Measurements from ENCODE around the gene HS3ST6. TPM values are rescaled to one million over a fixed set of nuclear protein-coding genes. Genes with fewer than 3 reads are reported as not detected.
A peak's percentile ranks its signal among the peaks of the same experiment; 100 is the strongest.

HS3ST6 gene
- total and polyA plus RNA-seq, 7 experiments from 2014 or later, result not detected

DNA sequence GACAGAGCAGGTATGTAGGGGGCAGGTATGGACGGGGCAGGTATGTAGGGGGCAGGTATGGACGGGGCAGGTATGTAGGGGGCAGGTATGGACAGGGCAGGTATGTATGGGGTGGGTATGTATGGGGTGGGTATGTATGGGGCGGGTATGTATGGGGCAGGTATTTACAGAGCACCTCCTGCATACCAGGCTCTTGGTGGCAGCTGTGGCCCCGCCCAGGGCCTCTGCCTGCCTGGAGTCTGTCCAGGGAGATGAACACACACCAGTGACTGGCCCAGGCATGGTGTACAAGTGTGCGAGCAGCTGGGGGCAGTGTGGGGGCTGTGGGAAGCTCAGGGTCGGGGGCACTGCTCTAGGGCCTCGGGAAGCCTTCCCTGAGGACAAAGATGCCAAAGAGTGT is 31.8 kb upstream of the HS3ST6 start:
- ChIA-PET CTCF (no interaction called here), POLR2A (interaction anchor here (0.6 to 2.3 kb wide), 2 partner anchors 11 to 15 kb away, joined by 3 to 8 read pairs; partner anchors contain the start of gene RPS2)

DNA sequence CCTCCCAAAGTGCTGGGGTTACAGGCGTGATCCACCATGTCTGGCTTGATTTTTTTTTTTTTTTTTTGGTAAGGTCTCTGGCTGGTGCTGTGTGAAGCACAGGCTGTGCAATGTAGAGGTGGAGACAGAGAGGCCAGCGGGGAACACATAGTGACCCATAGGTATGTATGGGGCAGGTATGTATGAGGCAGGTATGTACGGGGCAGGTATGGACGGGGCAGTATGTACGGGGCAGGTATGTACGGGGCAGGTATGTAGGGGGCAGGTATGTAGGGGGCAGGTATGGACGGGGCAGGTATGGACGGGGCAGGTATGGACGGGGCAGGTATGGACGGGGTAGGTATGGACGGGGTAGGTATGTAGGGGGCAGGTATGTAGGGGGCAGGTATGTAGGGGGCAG is 31.3 kb upstream of the HS3ST6 start:
- POLR2A ChIA-PET, result interaction anchor here (0.6 to 0.8 kb wide), 3 partner anchors 11 to 222 kb away, joined by 3 to 8 read pairs (median 4); no protein-coding TSS in a partner anchor

More for the DNA sequence above, 31.8 kb upstream of the HS3ST6 start:
- H3K27ac ChIP-seq (ENCODE audit: low read depth, low read length), result no peak overlapping the region
- DNase-seq, result no peak
- no peak overlapping the region for H3K27ac Mint-ChIP-seq
- H3K4me1 Mint-ChIP-seq, result no peaks in the 10 kb centered on the region
- no peaks in the 10 kb centered on the region for H3K9me3 Mint-ChIP-seq
- intact Hi-C loops (cut with micrococcal nuclease), result no loop called here
- no peaks in the 10 kb centered on the region for H3K27me3 ChIP-seq (ENCODE audit: control insufficient read depth in 2 of 2, insufficient read depth in 2 of 2, low read length in 2 of 2)
- peaks cover 0 to 2% (median 0%) of the 10 kb centered on the region in 5 donors for H3K27me3 Mint-ChIP-seq
- H3K36me3 ChIP-seq (ENCODE audit: control insufficient read depth in 2 of 3, insufficient read depth in 3 of 3, low read length in 3 of 3), result no peaks in the 10 kb centered on the region
- no peak for ATAC-seq
- H3K36me3 Mint-ChIP-seq, result no peaks in the 10 kb centered on the region
- no peak overlapping the region for H3K4me3 Mint-ChIP-seq
- no peak overlapping the region for H3K4me3 ChIP-seq (ENCODE audit: low read length)
- no peaks in the 10 kb centered on the region for H3K4me1 ChIP-seq (ENCODE audit: control insufficient read depth in 2 of 2, insufficient read depth in 2 of 2, low read length in 2 of 2)
- H3K9me3 ChIP-seq (ENCODE audit: control insufficient read depth in 2 of 3, low read length in 3 of 3), result no peaks in the 10 kb centered on the region

DNA sequence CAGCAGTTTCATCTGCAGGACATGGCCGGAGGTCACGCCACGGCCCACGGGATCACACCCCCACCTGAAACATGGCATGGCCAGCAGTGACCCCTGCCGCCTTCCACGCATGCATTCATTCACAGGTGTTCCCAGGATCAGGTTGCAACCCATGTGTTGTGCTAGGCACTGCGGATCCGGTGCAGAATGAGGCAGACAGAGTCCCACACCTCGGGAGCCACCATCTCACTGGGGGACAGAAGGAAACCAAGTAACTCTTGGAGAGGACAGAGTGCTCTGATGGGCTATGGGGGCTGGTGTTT is 29.1 kb upstream of the HS3ST6 start:
- ATAC-seq (no peak), DNase-seq (no peak)
- intact Hi-C loops (cut with micrococcal nuclease), result loop anchor here in 1 of 2 donors (10.0 kb wide), 2 partner anchors 243 to 523 kb away; partner anchors contain the start of genes MAPK8IP3 and UQCC4
- Histone ChIP-seq H3K9me3 (ENCODE audit: control insufficient read depth in 2 of 3, low read length in 3 of 3) (no peaks in the 10 kb centered on the region), H3K27ac (ENCODE audit: low read depth, low read length) (no peak overlapping the region), H3K27me3 (ENCODE audit: control insufficient read depth in 2 of 2, insufficient read depth in 2 of 2, low read length in 2 of 2) (no peaks in the 10 kb centered on the region), H3K36me3 (ENCODE audit: control insufficient read depth in 2 of 3, insufficient read depth in 3 of 3, low read length in 3 of 3) (no peaks in the 10 kb centered on the region), H3K4me3 (ENCODE audit: low read length) (no peak overlapping the region), H3K4me1 (ENCODE audit: control insufficient read depth in 2 of 2, insufficient read depth in 2 of 2, low read length in 2 of 2) (peaks cover under 1 to 3% of the 10 kb centered on the region in 2 donors)
- Mint-ChIP-seq H3K36me3 (no peaks in the 10 kb centered on the region), H3K4me3 (no peak overlapping the region), H3K27ac (no peak overlapping the region), H3K27me3 (peaks cover 0 to 2% (median 0%) of the 10 kb centered on the region in 5 donors), H3K9me3 (no peaks in the 10 kb centered on the region), H3K4me1 (peaks cover 0 to 13% (median 5%) of the 10 kb centered on the region in 7 donors)
- ChIA-PET POLR2A (interaction anchor here (0.5 kb wide), 1 partner anchor 25 kb away, joined by 3 read pairs; no protein-coding TSS in a partner anchor), CTCF (no interaction called here)

More for the DNA sequence above, 31.3 kb upstream of the HS3ST6 start:
- intact Hi-C loops (cut with micrococcal nuclease), result loop anchor here in 1 of 2 donors (10.0 kb wide), 2 partner anchors 245 to 525 kb away; partner anchors contain the start of genes MAPK8IP3 and UQCC4
- H3K27me3 Mint-ChIP-seq, result peaks cover 0 to 2% (median 0%) of the 10 kb centered on the region in 5 donors
- H3K4me1 Mint-ChIP-seq, result peaks cover 0 to 3% (median 2%) of the 10 kb centered on the region in 7 donors
- no peaks in the 10 kb centered on the region for H3K9me3 Mint-ChIP-seq
- Histone ChIP-seq H3K4me1 (ENCODE audit: control insufficient read depth in 2 of 2, insufficient read depth in 2 of 2, low read length in 2 of 2) (no peaks in the 10 kb centered on the region), H3K36me3 (ENCODE audit: control insufficient read depth in 2 of 3, insufficient read depth in 3 of 3, low read length in 3 of 3) (no peaks in the 10 kb centered on the region), H3K9me3 (ENCODE audit: control insufficient read depth in 2 of 3, low read length in 3 of 3) (no peaks in the 10 kb centered on the region), H3K27ac (ENCODE audit: low read depth, low read length) (no peak overlapping the region), H3K4me3 (ENCODE audit: low read length) (no peak overlapping the region), H3K27me3 (ENCODE audit: control insufficient read depth in 2 of 2, insufficient read depth in 2 of 2, low read length in 2 of 2) (no peaks in the 10 kb centered on the region)
- CTCF ChIA-PET, result no interaction called here
- no peak overlapping the region for H3K27ac Mint-ChIP-seq
- ATAC-seq, result no peak
- H3K4me3 Mint-ChIP-seq, result no peak overlapping the region
- DNase-seq, result no peak
- no peaks in the 10 kb centered on the region for H3K36me3 Mint-ChIP-seq

DNA sequence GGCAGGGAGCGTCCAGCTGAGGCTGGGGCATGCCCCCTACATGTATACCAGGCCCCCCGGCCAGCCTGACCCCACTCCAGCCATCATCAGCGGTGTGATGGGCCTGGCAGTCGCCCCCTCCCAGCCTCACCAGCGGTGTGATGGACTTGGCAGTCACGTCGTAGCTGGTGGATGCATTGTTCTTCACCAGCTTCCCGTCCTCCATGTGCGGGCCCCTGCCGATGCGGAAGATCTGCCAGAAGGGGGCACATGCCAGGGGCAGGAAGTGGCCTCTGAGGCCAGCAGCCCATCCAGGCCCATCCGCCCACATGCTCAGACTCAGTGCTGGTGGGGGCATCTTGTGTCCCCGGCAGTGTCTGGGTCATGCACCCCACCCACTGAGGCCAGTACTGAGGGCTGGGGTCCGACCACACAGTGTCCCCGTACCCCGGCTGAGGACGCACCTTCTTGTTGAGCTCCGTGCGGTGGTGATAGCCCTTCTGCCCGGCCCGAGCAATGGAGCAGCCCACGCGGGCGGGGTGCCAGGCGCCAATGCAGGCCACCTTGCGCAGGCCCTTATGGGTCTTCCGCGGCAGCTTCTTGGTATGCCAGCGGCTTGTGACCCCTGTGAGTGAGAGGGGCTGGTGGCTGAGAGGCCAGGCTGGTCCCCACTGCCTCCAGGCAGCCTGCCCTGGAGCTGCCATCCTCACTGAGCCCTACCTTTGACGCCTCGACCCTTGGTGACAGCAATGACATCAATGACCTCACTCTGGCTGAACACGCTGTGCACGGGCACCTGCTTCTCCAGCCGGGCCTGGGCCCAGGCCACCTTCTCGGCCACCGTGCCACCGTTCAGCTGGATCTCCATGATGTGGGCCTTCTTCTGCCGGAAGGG is 28.5 kb upstream of the HS3ST6 start:
- ChIA-PET POLR2A (interaction anchor here (0.5 to 1.0 kb wide), 3 partner anchors 18 to 48 kb away, joined by 3 read pairs; partner anchors contain the start of gene RPS2), CTCF (no interaction called here)
- Mint-ChIP-seq H3K36me3 (no peaks in the 10 kb centered on the region), H3K27me3 (no peaks in the 10 kb centered on the region), H3K9me3 (no peaks in the 10 kb centered on the region), H3K4me3 (no peak overlapping the region), H3K4me1 (peaks cover under 1 to 19% (median 9%) of the 10 kb centered on the region in 7 donors), H3K27ac (no peak overlapping the region)
- ATAC-seq (no peak), DNase-seq (no peak)
- intact Hi-C loops (cut with micrococcal nuclease), result loop anchor here in 1 of 2 donors (10.0 kb wide), 2 partner anchors 242 to 522 kb away; partner anchors contain the start of genes MAPK8IP3 and UQCC4
- Histone ChIP-seq H3K27me3 (ENCODE audit: control insufficient read depth in 2 of 2, insufficient read depth in 2 of 2, low read length in 2 of 2) (no peaks in the 10 kb centered on the region), H3K36me3 (ENCODE audit: control insufficient read depth in 2 of 3, insufficient read depth in 3 of 3, low read length in 3 of 3) (no peaks in the 10 kb centered on the region), H3K27ac (ENCODE audit: low read depth, low read length) (no peak overlapping the region), H3K9me3 (ENCODE audit: control insufficient read depth in 2 of 3, low read length in 3 of 3) (no peaks in the 10 kb centered on the region), H3K4me1 (ENCODE audit: control insufficient read depth in 2 of 2, insufficient read depth in 2 of 2, low read length in 2 of 2) (peaks cover 6 to 7% of the 10 kb centered on the region in 2 donors), H3K4me3 (ENCODE audit: low read length) (no peak overlapping the region)

DNA sequence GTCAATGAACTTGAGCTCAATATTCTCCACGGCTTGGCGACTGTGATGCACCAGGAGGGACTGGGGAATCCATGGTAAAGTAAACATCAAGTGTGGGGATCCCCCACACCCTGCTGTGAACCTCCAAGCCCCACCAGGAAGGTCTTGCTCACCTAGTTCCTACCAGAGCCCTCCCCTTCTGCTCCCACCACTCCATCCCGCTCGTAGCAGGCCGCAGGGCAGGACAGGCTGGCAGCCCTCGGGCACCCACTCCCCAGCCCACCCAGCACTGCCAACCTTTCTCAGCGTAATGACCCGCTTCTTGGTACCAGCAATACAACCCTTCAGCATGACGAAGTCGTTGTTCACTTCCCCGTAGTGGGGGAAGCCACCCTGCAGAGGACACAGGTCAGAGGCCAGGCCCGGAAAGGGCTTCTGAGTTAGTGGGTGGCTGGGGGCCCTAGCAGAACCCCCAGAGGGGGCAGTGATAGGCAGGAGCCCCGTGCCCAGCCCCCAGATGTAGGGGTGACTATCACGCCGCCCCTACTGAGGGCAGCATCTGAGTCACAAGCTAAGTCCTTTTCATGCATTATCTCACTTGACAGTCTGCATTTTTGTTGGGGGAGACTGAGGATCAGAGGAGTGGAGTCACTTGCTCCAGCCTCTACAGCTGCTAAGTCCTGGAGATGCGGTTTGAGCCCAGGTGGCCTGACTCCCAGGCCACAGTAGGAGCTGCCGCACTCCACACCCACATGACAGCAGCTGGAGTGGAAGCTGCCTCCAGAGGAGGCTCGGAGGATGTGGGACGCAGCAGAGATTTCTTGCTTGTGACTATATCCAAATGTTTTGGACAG is 27.6 kb upstream of the HS3ST6 start:
- Mint-ChIP-seq H3K9me3 (no peaks in the 10 kb centered on the region), H3K27me3 (no peaks in the 10 kb centered on the region), H3K4me3 (no peak overlapping the region), H3K27ac (peak overlapping the region in 1 of 9 donors; percentile 26), H3K4me1 (peaks cover 4 to 24% (median 9%) of the 10 kb centered on the region in 7 donors), H3K36me3 (no peaks in the 10 kb centered on the region)
- H3K4me1 ChIP-seq (ENCODE audit: control insufficient read depth in 2 of 2, insufficient read depth in 2 of 2, low read length in 2 of 2), result peaks cover 6 to 7% of the 10 kb centered on the region in 2 donors
- ATAC-seq (no peak), DNase-seq (no peak)
- ChIA-PET CTCF (no interaction called here), POLR2A (interaction anchor here (0.6 to 1.0 kb wide), 3 partner anchors 19 to 210 kb away, joined by 3 to 4 read pairs (median 3); partner anchors contain the start of genes RPS2 and TRAF7)
- no peak overlapping the region for H3K27ac ChIP-seq (ENCODE audit: low read depth, low read length)
- H3K36me3 ChIP-seq (ENCODE audit: control insufficient read depth in 2 of 3, insufficient read depth in 3 of 3, low read length in 3 of 3), result peaks cover 0 to 2% (median 0%) of the 10 kb centered on the region in 3 experiments
- H3K9me3 ChIP-seq (ENCODE audit: control insufficient read depth in 2 of 3, low read length in 3 of 3), result no peaks in the 10 kb centered on the region
- no peak overlapping the region for H3K4me3 ChIP-seq (ENCODE audit: low read length)
- intact Hi-C loops (cut with micrococcal nuclease), result loop anchor here in 1 of 2 donors (10.0 kb wide), 2 partner anchors 241 to 521 kb away; partner anchors contain the start of genes MAPK8IP3 and UQCC4
- no peaks in the 10 kb centered on the region for H3K27me3 ChIP-seq (ENCODE audit: control insufficient read depth in 2 of 2, insufficient read depth in 2 of 2, low read length in 2 of 2)

DNA sequence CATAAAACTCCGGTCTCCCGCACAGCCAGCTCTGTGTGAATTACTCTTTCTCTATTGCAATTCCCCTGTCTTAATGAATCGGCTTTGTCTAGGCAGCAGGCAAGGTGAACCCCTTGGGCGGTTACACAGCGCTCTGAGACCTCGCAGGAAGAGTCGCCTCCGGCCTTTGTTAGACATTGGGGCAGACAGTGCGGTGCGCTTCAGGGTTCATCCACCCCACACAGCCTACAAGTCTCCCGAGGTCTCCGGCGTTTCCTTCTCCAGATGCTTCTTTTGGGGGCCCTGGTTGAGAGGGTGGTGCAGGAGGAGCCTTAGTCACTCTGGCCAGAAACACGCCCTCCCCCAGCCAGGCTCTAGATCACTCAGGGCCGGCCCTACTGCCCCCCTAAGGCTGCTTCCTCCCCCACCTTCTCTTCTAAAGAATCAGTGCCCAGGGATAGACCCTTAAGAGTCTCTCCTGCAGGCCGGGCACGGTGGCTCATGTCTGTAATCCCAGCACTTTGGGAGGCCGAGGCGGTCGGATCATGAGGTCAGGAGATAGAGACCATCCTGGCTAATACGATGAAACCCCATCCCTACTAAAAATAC is 26.5 kb upstream of the HS3ST6 start:
- H3K36me3 Mint-ChIP-seq, result no peaks in the 10 kb centered on the region
- H3K9me3 Mint-ChIP-seq, result no peaks in the 10 kb centered on the region
- CTCF ChIA-PET, result interaction anchor here (1.1 kb wide), 1 partner anchor 21 kb away, joined by 4 read pairs; the partner anchor contains the start of gene RNF151

More for the DNA sequence above, 26.5 kb upstream of the HS3ST6 start:
- Mint-ChIP-seq H3K4me1 (peaks cover 4 to 24% (median 9%) of the 10 kb centered on the region in 7 donors), H3K27ac (peak overlapping the region in 3 of 9 donors; percentile 40 to 62 (median 41)), H3K27me3 (no peaks in the 10 kb centered on the region), H3K4me3 (peak overlapping the region; percentile 58 to 90 (median 78))
- no peak for ATAC-seq
- Histone ChIP-seq H3K36me3 (ENCODE audit: control insufficient read depth in 2 of 3, insufficient read depth in 3 of 3, low read length in 3 of 3) (peaks cover 0 to 9% (median 0%) of the 10 kb centered on the region in 3 experiments), H3K27me3 (ENCODE audit: control insufficient read depth in 2 of 2, insufficient read depth in 2 of 2, low read length in 2 of 2) (no peaks in the 10 kb centered on the region), H3K4me1 (ENCODE audit: control insufficient read depth in 2 of 2, insufficient read depth in 2 of 2, low read length in 2 of 2) (peaks cover 6 to 7% of the 10 kb centered on the region in 2 donors), H3K27ac (ENCODE audit: low read depth, low read length) (no peak overlapping the region), H3K9me3 (ENCODE audit: control insufficient read depth in 2 of 3, low read length in 3 of 3) (no peaks in the 10 kb centered on the region), H3K4me3 (ENCODE audit: low read length) (no peak overlapping the region)
- POLR2A ChIA-PET, result interaction anchor here (0.7 to 5.0 kb wide), 3 partner anchors 16 to 211 kb away, joined by 4 to 52 read pairs (median 7); partner anchors contain the start of genes RPS2 and TRAF7
- DNase-seq, result no peak
- intact Hi-C loops (cut with micrococcal nuclease), result loop anchor here in 1 of 2 donors (5.0 to 10.0 kb wide), 5 partner anchors 240 to 637 kb away; partner anchors contain the start of genes CRAMP1, IFT140, MAPK8IP3 and TELO2
